ENCODE data around the gene NOXA1.
A peak's percentile ranks its signal among the peaks of the same experiment; 100 is the strongest.
"Not testable (repeated sequence)": the region's sequence is repeated elsewhere in the genome, so short reads cannot be mapped to it uniquely, and the experiment has no call there.

Gene NOXA1

GRCh38 chr9:137439158-137439714, 16.0 kb downstream of the NOXA1 start:
- DNase-seq (ENCODE audit: low spot score) = no peak

DNA sequence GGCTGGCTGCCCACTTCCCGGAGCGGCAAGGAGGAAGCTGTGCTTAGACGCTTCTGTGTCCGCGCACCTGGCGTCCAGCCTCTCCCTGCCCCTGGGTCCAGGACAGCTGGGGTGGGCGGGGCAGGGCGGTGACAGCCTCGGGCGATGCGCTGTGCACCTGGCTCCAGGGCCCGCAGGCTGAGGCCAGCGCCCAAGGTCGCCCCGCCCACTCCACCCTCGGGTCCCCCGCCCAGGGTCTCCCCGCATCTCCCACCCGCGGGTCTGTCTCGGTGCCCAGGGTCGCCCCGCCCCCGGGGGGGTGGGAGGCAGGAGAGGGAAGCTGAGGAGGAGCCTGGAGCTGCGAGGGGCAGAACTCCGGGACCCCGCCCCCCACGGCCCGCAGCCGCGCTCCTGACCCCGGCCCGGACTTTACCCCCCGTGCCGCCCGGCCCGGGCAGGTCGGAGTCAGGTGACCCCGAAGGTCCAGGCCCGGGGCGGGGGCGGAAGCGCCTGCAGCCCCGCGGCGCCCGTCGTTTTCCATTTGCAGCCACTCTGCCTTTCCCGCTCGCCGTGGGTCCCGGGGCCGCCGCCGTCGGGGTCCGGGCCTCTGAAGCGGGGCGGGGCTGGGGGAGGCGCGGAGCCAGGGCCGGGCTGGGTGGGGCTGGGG, 18.2 kb downstream of the NOXA1 start, which contains the start of gene ENTPD8:
TSS of gene ENTPD8 (minus strand) at position 69 of the 646 bp plus-strand sequence. CDS start 3,072 bp downstream, outside the sequence.
- no peak for DNase-seq (ENCODE audit: low spot score)

- DNase-seq (ENCODE audit: low spot score) = no peak
These were observed 18.7 kb downstream of the NOXA1 start for GRCh38 chr9:137441935-137442321.

DNA sequence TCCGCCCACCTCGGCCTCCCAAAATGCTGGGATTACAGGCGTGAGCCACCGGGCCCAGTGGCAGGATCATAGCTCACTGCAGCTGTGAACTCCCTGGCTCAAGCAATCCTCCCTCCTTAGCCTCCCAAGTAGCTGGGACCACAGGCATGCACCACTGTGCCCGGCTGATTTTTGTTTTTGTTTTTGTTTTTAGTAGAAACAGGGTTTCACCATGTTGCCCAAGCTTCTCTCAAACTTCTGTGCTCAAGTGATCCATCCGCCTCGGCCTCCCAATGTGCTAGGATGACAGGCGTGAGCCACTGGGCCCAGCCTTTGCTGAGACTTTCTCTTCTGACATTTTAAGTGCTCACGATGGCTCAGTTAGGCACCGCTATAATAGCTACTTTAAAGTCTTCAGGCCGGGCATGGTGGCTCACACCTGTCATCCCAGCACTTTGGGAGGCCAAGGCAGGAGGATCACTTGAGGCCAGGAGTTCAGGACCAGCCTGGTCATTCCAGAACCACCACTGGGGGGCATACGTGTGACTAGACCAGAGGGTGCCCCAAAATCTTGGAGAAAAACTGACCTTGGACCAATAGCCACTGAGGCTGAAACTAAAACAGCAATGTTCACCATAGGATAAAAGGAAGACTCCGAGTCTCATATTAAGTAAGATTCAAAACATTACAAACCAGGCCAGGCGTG, 21.1 kb downstream of the NOXA1 start:
- no peak for DNase-seq (ENCODE audit: low spot score)

GRCh38 chr9:137445275-137445807, 22.1 kb downstream of the NOXA1 start:
- DNase-seq (ENCODE audit: low spot score) = peak; percentile 76

- DNase-seq (ENCODE audit: low spot score) = no peak
These were observed 22.8 kb downstream of the NOXA1 start for GRCh38 chr9:137445930-137446431.

DNA sequence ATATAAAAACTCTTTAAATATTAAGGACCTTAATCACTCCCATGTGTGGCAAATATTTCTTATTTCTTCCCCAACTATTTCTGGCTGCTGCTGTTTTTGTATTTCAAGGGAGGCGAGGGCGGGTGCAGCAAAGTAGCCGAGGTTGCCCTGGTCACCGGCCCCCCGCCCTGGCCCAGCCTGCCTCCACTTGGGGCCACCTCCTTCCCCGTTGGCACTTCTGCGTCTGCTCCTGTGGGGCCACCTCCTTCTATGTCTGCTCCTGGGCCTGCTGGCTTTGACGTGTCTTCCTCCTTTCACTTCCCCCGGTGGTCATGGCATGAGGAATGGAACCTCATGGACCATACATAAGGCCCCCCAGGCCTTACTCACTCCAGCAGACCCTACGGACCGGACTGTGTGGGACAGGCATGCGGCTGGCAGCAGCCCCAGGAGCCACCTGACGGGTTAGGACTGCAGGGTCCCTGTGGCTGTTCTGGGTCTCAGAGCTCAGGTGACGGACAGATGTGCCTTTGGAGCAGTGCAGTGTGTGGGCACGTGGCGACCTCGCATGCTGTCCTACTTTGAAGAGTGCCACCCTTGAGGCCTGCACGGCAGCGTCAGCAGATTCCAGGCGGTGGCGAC, 23.8 kb downstream of the NOXA1 start:
- DNase-seq (ENCODE audit: low spot score) = no peak

GRCh38 chr9:137447722-137448601, 24.8 kb downstream of the NOXA1 start:
- DNase-seq (ENCODE audit: low spot score) = no peak

DNA sequence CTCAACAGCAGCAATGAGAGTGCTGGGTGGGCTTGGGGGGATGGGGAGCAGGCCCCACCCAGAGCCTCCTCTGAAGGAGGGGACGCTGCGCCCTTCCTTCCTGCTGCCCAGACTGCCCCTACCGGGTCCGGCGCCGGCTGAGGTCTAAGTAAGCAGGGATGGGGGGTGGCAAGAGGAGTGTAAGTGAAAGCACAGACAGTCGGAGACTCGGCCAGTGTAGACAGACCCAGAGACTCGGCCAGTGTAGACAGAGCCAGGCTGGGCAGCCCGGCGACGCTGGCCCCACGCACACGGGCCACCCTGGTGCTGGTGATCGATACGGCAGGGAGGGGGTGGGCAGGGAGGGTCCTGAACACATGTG, 25.4 kb downstream of the NOXA1 start:
- DNase-seq (ENCODE audit: low spot score) = no peak

DNA sequence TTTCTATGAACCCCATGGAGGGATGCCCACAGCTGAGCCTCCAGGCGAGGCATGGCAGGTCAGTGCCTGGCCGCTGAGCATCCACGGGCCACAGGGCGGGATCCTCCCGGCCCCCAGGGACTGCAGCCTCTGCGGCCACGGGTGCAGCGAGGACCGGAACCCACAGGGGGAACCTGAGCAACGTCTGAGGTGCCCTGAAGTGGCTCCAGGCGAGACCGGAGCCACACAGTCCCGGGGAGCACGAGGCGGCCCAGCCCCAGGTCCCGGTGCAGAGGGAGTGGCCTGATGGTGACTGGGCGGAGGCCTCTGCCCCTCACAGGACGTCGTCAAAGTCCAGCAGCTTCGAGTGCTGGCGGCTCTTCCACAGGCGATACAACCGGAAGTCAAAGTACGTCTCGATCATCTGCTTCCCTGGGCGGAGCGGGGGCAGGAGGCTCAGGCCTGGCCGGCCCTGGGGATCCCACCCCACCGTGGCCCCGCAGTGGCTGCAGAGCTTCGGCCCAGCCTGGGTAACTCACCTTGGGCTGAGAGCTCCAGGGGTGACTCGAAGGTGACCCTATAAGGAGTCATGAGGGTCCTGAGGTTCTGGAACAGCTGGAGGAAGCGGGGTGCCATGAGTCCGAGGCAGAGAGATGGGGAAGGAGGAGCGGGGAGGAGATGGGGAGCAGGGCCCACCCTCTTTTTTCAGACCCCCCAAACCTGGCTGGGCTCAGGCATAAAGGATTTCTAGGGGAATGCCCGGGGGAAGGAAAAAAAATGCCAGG, 26.1 kb downstream of the NOXA1 start:
- DNase-seq (ENCODE audit: low spot score) = no peak

- no peak for DNase-seq (ENCODE audit: low spot score)
These were observed 26.8 kb downstream of the NOXA1 start for GRCh38 chr9:137449931-137450538.

DNA sequence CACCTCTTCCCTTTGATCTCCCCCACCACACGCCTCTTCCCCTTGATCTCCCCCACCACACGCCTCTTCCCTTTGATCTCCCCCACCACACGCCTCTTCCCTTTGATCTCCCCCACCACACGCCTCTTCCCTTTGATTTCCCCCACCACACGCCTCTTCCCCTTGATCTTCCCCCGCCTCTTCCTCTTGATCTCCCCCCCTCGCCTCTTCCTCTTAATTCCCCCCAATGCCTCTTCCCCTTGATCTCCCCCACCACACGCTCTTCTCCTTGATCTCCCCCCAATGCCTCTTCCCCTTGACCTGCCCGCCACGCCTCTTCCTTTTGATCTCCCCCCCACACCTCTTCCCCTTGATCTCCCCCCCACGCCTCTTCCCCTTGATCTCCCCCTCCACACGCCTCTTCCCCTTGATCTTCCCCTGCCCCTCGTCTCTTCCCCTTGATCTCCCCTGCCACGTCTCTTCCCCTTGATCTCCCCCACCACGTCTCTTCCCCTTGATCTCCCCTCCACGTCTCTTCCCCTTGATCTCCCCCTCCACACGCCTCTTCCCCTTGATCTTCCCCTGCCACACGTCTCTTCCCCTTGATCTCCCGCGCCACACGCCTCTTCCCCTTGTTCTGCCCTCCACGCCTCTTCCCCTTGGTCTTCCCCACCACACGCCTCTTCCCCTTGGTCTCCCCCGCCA, 27.5 kb downstream of the NOXA1 start:
- DNase-seq (ENCODE audit: low spot score) = not testable (repeated sequence)

DNA sequence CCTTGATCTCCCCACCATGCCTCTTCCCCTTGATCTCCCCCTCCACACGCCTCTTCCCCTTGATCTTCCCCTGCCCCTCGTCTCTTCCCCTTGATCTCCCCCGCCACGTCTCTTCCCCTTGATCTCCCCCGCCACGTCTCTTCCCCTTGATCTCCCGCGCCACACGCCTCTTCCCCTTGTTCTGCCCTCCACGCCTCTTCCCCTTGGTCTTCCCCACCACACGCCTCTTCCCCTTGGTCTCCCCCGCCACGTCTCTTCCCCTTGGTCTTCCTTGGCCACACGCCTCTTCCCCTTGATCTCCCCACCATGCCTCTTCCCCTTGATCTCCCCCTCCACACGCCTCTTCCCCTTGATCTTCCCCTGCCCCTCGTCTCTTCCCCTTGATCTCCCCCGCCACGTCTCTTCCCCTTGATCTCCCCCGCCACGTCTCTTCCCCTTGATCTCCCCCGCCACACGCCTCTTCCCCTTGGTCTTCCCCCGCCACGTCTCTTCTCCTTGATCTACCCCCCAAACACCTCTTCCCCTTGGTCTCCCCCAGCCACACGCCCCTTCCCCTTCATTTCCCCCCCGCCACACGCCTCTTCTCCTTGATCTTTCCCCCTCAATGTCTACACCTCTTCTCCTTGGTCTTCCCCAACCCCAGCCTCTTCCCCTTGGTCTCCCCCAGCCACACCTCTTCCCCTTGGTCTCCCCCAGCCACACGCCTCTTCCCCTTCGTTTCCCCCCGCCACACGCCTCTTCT, 28.2 kb downstream of the NOXA1 start:
- DNase-seq (ENCODE audit: low spot score) = not testable (repeated sequence)

- no peak for DNase-seq (ENCODE audit: low spot score)
These were observed 29.0 kb downstream of the NOXA1 start for GRCh38 chr9:137452006-137452760.

DNA sequence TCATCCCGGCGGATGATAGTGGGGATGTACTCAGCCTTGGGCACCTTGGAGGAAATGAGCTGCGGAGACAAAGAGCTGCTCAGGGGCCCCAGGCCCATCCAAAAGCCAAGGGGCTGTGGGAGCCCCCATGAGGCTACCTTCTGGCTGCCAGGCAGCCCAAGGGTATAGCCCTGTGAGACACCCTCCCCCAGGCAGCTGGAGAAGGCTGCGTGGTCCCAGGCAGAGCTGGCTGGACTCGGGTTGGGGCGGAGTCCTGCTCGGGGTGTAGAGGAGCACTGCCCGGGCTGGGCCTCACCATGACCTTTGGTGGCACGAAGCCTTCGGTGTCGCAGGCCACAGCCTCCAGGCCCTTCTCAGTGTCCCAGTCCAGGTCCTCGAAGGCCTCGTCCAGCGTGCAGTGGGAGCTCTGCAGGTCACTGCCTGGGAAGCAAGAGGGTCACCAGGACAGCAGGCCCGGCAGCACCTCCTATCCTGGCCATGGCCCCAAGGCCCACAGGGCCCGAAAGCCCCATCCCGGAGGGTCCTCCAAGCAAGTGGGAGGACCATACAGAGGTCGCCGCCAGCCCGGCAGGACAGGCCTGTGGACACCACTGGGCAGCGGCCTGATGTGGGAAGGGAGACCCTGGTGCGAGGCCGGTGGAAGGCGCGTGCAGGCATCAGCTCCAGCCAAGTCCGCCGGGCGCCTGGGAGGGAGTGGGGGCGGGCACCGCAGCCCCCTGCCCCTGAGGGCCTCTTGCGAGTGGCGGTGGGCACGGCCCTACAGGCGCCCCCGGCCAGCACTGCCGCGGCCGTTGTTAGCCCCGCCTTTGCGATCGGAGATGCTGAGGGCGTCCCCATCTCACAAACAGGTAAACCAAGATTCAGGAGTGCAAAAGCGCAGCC, 29.8 kb downstream of the NOXA1 start:
- no peak for DNase-seq (ENCODE audit: low spot score)

DNA sequence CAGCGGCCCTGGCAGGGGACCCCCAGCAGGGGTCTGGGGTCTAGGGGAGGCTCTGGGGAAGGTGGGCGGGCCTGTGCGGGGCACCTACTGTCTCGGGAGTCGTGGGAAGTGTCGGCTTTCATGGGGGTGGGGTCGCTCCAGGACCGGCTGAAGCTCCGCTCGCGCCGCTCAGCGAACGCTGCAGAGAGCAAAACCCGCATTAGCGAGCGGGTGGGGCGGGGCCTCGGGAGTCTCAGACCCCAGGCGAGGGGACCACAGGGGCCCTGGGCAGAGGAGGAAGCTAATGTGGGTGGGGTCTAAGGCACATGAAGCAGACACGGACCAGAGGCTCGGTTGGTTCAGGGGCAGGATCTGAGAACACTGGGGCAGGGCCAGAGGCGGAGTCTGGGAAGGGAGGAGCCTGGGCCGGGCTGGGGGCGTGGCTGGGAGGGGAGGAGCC, 30.5 kb downstream of the NOXA1 start:
- DNase-seq (ENCODE audit: low spot score) = peak; percentile 48

DNA sequence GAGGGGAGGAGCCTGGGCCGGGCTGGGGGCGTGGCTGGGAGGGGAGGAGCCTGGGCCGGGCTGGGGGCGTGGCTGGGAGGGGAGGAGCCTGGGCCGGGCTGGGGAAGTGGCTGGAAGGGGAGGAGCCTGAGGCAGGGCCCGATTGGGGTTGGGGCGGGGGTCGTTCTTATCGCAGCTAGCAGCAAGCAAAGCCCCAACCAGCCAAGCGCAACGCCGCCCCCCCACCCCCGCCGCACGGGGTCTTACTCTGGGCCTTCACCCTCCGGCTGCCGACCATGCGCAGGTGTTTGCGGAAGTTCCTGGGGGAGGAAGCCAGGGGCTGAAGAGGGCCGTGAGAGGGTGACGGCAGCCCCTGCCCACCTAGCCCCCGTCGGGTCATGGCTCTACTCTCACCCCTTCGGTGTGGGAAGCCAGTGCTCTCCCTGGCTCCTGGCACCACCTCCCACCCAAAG, 31.0 kb downstream of the NOXA1 start:
- no peak for DNase-seq (ENCODE audit: low spot score)
